Left renal pelvis (tissue), 4 donors: ENCODE measurements around the gene RUFY4. TPM values are rescaled to one million over a fixed set of nuclear protein-coding genes. Genes with fewer than 3 reads are reported as not detected.
"Not testable (repeated sequence)": the region's sequence is repeated elsewhere in the genome, so short reads cannot be mapped to it uniquely, and the experiment has no call there.

ENCODE experiments used
- DNase-seq, 4 donors: peaks; one replicate each; pipeline ENCODE4 v3.0.0-alpha.2; 2013; ENCODE audit warnings: low read depth in 4 of 4, low spot score in 3 of 4
- polyA plus RNA-seq, 4 donors: library from polyadenylated mRNA; unstranded; fragments of 120-200 nt; gene quantifications; one replicate each; pipeline ENCODE4 v1.2.1, GENCODE V29; 2013; ENCODE audit not compliant: insufficient read length in 4 of 4

Gene RUFY4
- polyA plus RNA-seq, 4 donors = 0.11 to 0.50 (median 0.37) TPM; not detected in 1

DNA sequence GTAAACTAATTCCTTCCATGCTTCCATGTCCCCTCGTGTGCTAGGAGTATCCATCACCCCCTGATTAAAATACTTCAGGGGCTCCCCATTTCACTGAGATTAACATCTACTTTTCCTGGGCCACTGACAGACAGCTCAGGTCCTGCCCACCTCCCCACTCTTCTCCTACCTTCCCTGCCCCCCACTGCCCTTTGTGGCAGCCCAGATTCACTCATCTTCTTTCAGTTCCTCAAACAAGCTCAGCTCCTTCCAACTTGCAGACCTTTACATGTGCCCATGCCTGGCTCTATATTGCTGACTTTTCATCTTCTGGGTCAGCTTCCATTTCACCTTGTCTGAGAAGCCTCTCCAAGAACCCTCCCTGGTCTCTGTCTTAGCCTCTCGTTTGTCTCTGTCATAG is 12.0 kb downstream of the RUFY4 start:
- no peak for DNase-seq

DNA sequence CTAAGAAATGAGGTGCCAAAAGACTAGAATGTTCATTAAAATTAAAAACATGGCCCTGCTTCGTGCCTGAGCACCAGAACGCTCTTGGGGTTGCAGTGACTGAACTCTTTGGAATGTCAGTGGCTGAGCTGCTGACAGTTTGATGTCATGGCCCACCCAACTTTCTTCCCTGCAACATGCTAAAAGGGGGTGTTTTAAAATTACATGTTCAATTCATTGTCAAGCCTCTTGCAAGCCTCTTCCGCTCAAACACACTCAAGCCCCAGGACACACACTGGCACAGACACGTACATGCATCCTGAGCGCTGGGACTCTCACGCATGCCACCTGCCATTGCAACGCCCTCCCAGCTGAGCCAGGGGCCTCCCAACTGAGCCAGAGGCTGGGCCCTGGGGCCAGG is 12.6 kb downstream of the RUFY4 start:
- DNase-seq = no peak

DNA sequence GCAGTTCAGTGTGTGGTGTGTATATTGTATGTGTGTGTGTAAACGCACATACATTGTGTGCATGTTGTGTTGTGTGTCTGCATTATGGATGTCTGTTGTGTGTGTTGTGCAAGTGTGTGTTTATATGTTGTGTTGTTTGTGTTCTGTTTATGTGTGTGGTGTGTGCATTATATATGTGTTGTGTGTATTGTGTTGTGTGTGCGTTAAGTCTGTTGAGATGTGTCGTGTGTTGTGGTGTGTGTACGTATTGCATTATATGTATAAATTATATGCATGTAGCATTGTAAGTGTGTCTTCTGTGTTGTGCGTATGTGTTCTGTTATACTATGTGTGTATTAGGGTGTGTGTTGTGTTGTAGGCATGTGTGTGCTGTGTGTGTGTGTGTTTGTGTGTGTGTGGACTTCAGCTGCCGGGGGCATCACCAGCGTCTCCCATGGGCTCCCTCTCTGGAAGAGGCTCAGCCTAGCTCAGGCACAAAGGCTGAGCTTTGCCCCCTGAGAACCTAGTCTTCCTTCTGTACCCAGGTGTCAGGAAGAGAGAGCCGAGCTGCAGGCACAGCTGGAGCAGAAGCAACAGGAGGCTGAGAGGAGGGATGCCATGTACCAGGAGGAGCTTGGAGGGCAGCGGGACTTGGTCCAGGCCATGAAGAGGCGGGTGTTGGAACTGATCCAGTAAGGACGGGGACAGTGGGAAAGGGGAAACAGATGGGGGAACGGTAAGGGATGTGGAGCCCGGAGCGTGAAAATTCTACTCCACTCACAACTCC is 13.7 kb downstream of the RUFY4 start:
- no peak for DNase-seq

DNA sequence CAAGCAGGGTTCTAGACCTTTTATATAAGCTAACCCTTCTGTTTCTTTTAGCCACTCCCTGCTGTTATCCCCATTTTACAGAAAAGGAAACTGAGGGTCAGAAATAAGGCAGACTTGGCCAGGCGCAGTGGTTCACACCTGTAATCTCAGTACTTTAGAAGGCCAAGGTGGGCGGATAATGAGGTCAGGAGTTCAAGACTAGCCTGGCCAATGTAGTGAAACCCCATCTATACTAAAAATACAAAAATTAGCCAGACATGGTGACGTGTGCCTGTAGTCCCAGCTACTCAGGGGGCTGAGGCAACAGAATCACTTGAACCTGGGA is 14.3 kb downstream of the RUFY4 start:
- DNase-seq = no peak

DNA sequence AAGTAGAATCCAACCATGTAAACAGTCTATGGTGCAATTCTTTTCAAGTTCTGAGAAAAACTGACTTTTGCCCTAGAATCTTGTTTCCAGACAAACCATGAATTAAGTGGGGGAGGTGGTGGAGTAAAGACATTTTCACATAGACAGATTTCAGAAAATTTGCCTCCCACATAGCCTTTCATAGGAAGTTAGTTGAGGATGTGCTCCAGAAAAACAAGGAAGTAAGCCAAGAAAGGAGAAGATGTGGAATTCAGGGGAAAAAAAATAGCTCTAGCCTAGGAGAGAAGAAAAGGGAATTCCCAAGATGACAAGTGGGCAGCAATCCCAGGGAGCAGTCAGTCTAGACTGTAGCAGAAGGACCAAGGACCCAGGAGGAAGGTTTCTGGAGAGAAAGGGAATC is 17.4 kb downstream of the RUFY4 start:
- no peak for DNase-seq

DNA sequence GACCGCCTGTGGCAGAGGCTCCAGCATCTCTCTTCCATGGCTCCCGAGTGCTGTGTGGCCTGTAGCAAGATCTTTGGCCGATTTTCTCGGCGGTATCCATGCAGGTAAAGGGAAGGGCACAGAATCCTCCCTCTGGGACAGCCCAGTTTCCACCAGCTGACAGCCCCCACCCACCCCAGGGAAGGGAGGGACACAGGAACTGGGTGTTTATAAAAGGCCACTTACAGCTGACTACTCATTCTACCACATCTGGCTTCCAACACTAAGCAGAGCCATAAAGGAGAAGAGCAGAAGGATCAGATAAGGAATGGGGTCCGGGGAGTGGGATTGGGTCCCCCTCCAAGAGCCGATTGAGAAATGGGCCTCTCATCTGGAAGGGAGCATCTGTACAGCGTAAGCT is 20.2 kb downstream of the RUFY4 start:
- DNase-seq = no peak

DNA sequence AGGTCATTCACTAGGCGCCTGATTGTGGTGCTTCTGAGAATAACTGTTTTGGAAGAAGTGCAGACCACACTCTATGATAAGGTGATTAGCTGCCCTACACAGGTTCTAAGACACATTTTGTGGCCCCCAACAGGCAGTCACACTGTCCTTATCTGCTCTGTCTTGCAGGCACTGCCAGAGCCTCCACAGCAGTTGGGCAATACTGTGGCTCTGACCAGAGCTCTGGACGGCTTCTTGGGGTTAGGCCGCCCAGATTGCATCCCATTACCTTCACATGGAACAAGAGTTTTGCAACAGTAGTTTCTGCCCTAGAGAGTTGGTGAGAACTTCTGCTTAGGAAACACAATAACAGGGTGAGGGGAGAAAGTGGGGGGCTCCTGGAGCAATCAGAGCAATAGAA is 22.7 kb downstream of the RUFY4 start:
- DNase-seq = no peak

DNA sequence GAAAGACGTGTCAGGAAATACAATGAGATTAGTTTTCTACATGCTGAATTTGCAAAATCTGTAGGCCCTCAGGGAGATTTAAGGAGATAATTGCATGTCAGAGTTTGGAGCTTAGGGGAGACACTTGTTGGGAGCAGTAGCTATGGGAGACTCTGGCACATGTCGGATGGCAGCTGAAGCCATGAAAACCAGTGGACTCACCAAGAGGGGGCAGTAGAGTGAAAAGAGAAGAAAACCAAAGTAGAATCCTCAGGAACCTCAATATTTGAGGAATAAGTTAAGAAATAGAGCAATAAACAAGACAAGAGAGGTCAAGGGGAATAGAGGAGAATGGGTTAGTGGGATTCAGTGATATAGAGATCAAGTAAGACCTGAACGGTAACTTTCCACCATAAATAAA is 24.8 kb downstream of the RUFY4 start:
- no peak for DNase-seq

DNA sequence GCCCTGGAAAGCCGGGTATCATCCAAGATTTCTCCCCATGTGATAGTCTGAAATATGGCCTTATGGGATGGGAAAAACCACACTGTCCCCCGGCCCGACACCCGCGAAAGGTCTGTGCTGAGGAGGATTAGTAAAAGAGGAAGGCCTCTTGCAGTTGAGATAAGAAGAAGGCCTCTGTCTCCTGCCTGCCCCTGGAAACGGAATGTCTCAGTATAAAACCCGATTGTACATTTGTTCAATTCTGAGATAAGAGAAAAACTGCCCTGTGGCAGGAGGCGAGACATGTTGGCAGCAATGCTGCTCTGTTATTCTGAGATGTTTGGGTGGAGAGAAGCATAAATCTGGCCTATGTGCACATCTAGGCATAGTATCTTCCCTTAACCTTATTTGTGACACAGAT is 26.8 kb downstream of the RUFY4 start:
- no peak for DNase-seq

DNA sequence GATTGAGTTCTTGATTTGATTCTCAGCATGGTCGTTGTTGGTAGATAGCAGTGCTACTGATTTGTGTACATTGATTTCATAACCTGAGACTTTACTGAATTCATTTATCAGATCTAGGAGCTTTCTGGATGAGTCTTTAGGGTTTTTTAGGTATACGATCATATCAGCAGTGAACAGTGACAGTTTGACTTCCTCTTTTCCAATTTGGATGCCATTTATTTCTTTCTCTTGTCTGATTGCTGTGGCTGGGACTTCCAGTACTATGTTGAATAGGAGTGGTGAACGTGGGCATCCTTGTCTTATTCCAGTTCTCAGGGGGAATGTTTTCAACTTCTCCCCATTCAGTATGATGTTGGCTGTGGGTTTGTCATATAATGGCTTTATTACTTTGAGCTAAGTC is 28.9 kb downstream of the RUFY4 start:
- DNase-seq = no peak

DNA sequence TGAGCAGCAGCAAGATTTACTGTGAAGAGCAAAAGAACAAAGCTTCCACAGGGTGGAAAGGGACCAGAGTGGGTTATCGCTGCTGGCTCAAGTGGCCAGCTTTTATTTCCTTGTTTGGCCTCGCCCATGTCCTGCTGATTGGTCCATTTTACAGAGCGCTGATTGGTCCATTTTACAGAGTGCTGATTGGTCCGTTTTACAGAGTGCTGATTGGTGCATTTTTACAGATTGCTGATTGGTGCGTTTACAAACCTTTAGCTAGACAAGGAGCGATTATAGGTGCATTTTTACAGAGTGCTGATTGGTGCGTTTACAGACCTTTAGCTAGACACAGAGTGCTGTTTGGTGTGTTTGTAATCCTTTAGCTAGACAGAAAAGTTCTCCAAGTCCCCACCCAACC is 39.8 kb downstream of the RUFY4 start:
- DNase-seq = not testable (repeated sequence)

DNA sequence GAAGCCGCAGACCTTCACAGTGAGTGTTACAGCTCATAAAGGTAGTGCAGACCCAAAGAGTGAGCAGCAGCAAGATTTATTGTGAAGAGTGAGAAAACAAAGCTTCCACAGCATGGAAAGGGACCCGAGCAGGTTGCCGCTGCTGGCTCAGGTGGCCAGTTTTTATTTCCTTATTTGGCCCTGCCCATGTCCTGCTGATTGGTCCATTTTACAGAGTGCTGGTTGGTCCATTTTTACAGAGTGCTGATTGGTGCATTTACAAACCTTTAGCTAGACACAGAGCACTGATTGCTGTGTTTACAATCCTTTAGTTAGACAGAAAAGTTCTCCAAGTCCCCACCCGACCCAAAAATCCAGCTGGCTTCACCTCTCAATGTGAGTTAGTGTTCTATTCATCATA is 52.7 kb downstream of the RUFY4 start:
- not testable (repeated sequence) for DNase-seq

DNA sequence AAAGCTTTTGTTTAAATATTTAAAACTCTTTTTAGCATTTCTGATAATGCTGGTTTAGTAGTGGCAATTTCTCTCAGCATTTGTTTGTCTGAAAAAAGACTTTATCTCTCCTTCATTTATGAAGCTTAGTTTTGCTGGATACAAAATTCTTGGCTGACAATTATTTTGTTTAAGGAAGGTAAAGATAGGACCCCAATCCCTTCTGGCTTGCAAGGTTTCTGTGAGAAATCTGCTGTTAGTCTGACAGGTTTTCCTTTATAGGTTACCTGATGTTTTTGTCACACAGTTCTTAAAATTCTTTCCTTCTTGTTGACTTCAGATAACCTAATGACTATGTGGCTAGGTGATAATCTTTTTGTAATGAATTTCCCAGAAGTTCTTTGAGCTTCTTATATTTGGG is 53.2 kb downstream of the RUFY4 start:
- DNase-seq = not testable (repeated sequence)

DNA sequence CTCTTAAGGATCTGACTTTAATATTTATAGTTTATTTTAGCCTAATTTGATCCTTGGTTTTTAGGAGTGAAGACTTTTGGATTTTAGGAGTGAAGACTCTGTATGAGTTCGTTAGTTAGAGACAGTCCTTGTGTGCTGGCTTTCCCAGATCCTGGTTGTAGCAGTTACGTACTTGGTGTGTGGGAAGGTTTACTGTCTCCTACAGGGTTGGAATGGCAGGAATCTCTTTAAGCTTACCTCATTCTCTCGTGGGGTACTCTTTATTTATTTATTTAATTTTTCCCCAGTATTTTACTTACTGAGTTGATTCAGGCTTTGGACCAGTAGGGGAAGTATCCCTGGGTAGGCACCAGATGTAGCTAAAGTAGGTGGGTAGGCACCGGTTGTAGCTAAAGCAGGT is 54.9 kb downstream of the RUFY4 start:
- no peak for DNase-seq

DNA sequence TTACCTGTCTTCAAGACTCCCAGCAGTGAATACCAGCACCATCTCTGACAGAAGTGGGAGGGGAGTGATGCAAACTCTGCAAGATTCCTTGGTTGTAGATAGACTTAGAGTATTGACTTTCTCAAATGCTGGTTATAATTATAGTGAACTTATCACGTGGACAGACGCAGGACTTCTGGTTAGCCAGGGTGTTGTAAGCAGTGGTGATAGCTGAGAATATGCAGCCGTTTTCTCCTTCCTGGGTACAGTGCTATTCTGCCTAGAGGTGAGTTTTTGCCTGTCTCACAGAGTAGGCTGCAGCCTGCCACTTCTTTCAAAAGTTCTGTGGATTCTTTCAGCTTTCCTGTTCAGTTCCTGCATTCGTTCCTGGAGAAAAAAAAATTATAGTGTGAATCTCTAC is 56.0 kb downstream of the RUFY4 start:
- DNase-seq = no peak

DNA sequence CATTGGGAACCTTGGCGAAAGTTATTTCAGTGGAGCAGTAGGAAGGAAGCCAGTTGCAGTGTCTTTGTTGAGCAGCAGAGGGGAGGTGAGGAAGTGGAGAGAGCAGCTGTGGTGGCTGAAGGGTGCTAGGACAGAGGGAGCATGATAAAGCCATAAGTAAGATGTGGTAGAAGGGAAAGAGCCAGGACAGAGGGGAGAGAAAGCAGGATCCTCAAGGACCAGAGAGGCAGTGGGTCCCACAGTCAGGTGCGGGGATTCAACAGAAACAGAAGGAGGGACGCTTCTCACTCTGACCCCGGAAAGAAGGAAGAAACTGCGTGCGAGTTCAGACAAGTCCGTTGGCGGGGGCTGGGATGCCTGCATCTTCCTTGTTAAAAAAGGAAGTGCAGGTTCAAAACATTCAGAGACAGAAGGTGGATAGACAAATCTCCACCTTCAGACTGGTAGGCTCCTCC is 56.6 kb downstream of the RUFY4 start, which contains the start of gene CXCR2:
Gene CXCR2, plus strand, starts transcription at position 403 of the 455 bp plus-strand sequence. CDS start 8,774 bp downstream, outside the sequence.
- DNase-seq = no peak

DNA sequence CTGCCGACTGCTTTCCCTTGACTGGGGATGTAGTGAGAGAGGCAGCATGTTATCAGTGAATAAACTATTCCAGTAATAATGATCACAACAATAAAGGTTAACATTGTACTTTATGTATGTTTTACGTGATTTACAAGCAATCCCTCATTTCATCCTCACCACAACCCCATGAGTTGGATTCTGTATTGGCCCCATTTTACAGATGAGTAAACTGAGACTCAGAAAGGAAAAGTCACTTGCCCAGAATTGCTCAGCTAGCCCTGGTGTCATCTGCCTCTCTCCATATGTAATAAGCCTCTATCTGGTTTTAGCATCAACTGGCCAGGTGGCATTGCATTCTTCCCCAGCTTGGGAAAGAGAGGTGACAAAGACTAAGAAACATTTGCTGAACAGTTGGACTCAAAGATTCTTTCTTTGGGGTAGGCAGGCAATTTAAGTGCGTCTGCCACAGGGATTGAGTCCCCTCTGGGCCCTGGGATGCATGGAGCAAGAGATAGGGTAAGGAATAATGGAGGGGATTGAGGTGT is 58.9 kb downstream of the RUFY4 start:
- no peak for DNase-seq

DNA sequence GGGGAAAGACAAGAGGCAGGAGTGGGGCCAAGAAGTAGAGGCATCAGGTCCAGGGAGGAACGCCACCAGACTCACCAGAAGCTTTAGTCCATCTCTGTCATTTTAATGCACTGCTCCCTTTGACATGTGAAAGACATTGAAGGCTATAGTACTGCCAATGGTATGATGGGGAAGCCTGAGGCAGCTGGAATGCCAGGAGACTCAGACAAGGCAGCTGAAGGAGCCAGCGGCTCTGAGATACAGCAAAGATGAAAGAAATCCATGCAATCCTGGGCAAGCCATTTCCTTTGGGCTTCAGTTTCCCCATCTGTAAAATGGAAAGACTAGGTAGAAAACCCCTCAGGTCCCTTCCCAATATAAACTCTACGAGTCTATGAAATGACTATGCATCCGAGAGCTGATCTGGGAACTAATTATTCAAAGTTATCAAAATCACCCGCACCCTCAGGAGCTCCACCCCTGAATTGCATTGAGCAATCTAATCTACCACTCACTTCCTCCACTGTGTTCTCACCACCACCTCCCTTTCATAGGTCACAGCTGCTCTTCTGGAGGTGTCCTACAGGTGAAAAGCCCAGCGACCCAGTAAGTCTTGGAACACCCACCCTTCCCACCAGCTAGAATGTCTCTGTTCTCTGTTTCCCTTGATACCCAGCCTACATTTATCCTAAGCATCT is 59.9 kb downstream of the RUFY4 start:
- no peak for DNase-seq

DNA sequence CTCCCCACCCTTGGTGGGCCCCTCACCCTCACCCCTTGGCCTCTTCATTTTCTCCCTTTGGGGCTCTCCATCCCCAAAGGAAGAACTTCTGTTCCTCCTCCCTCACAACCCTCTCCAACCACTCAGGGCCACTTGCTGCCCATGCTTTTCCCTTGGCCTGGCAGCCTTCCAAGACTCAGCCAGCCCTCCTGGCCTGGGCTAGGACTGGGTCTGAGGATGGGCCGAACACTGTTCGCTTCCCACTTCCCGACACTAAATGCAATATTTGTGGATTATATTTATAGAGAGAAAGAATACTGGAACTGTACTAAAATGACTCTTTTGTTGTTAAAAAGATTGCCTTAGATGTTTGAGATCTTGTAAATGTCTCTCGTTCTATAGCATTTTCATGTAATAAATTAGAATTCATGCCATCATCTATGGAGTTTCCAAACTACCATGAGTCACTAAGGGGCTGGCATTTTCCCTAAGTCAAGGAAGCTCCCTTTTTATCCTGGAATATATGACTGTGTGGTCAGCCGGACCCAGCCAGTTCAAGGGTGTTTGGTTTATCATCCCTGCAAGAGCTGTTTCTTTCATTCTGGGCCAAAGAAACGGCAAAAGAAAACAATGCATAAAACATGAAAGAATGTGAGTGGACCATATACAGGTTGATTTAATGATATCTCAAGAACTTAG is 60.5 kb downstream of the RUFY4 start:
- no peak for DNase-seq

DNA sequence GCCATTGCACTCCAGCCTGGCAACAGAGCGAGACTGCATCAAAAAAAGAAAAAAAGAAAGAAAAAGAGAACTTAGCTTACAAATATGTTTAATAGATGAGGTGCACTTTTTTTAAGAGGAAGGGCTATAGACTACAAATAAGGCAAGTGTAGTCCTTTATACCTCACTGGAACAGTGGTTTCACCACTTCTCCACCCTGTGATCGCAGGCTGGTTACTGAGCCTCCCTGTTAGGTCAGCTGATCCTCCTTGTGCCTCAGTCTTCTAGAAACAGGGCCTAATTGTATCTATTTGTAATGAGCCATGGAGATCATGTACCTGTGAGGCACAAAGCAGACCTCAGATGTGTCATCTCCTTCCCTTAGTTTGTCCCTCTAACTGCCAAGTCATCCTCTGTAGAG is 61.3 kb downstream of the RUFY4 start:
- DNase-seq = no peak

DNA sequence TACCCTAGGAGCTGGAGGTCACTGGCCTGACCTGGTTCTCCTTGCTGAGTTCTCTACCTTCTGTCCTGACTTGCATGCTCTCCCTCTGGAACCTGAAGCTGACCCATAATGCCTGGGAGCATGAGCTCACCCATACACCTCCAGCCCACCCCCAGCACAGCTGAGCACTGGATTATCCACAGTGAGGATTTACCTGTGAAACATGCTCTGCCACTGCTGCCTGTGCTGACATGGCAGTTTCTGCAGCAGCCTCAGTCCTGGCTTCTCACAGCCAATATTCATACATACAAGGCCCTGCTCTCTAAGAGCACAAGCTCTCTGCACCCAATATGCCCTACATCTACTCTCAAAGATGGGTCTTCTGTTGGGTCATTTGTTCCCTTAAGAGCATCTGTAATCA is 61.8 kb downstream of the RUFY4 start:
- DNase-seq = no peak

DNA sequence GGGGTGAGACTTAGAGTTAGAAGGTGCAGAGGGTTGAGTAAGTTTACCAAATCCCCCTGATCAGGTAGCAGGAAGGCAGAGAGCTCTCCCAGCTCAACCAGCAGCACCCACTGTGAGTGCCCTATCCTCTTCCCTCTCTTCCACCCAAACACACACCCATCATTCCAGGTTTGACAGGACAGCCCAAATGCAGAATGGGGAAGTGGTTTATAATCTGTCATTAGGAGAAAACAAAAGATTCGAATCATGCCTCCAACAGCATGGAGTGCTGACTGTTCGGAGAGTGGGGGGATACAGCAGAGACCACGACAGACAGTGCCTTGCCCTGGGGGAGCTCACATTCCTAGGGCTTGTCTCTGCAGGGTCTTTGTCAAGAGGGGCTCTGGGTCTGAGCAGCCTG is 68.5 kb downstream of the RUFY4 start:
- no peak for DNase-seq
